ENCODE data around the gene ENOX1.

GRCh38 chr13:43331672-43332071, 455.1 kb downstream of the ENOX1 start:
- TF ChIP-seq, protein P1, sequence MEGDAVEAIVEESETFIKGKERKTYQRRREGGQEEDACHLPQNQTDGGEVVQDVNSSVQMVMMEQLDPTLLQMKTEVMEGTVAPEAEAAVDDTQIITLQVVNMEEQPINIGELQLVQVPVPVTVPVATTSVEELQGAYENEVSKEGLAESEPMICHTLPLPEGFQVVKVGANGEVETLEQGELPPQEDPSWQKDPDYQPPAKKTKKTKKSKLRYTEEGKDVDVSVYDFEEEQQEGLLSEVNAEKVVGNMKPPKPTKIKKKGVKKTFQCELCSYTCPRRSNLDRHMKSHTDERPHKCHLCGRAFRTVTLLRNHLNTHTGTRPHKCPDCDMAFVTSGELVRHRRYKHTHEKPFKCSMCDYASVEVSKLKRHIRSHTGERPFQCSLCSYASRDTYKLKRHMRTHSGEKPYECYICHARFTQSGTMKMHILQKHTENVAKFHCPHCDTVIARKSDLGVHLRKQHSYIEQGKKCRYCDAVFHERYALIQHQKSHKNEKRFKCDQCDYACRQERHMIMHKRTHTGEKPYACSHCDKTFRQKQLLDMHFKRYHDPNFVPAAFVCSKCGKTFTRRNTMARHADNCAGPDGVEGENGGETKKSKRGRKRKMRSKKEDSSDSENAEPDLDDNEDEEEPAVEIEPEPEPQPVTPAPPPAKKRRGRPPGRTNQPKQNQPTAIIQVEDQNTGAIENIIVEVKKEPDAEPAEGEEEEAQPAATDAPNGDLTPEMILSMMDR (conservative IDR thresholded peaks at IDR 0.05; ENCODE audit: low read depth, low read length), result no peak
- TF ChIP-seq EZH2 (IDR thresholded peaks at IDR 0.05; ENCODE audit: low read length, unreplicated experiment) (no peak), EZH2phosphoT487 (IDR thresholded peaks at IDR 0.05; ENCODE audit: borderline replicate concordance, low read length) (no peak)
